Lower lobe of right lung (tissue), 2 donors: ENCODE results near the gene HCN4. TPM values are rescaled to one million over a fixed set of nuclear protein-coding genes. Genes with fewer than 3 reads are reported as not detected.

Experiments
- ATAC-seq, 2 donors: fragments of 200-7000 bp; cut with Tn5 transposase; one replicate each; pipeline ENCODE4 v1.9.1; 2020 to 2022; ENCODE audit warnings: mild to moderate bottlenecking in 2 of 2, moderate library complexity in 2 of 2
- DNase-seq: peaks from one replicate; pipeline ENCODE4 v3.0.0-alpha.2; 2020
- H3K27ac ChIP-seq: fragments of 200-600 bp; one replicate; pipeline ENCODE4 v1.8.0; 2022
- H3K27me3 ChIP-seq: fragments of 200-600 bp; one replicate; pipeline ENCODE4 v1.8.0; 2022; ENCODE audit warnings: low read depth
- H3K36me3 ChIP-seq: fragments of 200-600 bp; one replicate; pipeline ENCODE4 v1.8.0; 2022; ENCODE audit warnings: mild to moderate bottlenecking
- H3K4me1 ChIP-seq: fragments of 200-600 bp; one replicate; pipeline ENCODE4 v1.8.0; 2022
- H3K4me3 ChIP-seq: fragments of 200-600 bp; one replicate; pipeline ENCODE4 v1.8.0; 2022; ENCODE audit warnings: mild to moderate bottlenecking
- H3K9me3 ChIP-seq: fragments of 200-600 bp; one replicate; pipeline ENCODE4 v1.8.0; 2022
- intact Hi-C: fragments of 100-400 bp; cut with DNase I; formaldehyde crosslinking; loops from one replicate; pipeline ENCODE4 v1.11.0; 2022
- total RNA-seq: library from RNA; stranded (reverse); fragmentation: NEBNext Ultra II Directional; extraction: Animal tissue kit (Norgen Biotek cat#: 25700); gene quantifications from one replicate; pipeline ENCODE4 v1.2.1, GENCODE V29; 2021
- TF ChIP-seq, protein P1 (sequence below): fragments of 200-600 bp; IDR thresholded peaks from one replicate; pipeline ENCODE4 v1.8.0; 2022; ENCODE audit warnings: antibody characterized with exemption, mild to moderate bottlenecking
- donor health status: DM: no; HTN: yes; CAD: no; lungs with severe emphysema.

HCN4 gene
- total RNA-seq, 1 donor from 2014 or later: 0.18 TPM

DNA sequence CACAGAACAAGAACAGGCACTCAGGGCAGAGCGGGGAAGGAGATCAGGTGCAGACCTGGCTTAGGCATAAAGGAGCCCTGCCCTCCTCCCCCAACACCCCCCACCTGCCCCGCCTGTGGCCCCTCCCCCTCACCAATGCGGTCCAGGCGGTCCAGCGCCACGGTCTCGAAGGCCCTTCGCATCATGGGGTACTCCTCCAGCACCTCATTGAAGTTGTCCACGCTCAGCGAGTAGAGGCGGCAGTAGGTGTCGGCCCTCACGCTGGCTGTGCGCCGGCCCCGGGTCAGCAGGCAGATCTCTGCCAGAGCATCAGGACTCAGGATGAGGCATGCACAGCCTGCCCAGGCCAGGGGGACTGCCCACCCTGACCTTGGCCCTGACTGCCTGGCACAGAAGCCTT, 44.8 kb downstream of the HCN4 start:
- no peak for DNase-seq
- H3K9me3 ChIP-seq: no peaks in the 10 kb centered on the region
- no peak overlapping the region for H3K27ac ChIP-seq
- no peaks in the 10 kb centered on the region for H3K36me3 ChIP-seq
- ATAC-seq: no peak
- H3K4me3 ChIP-seq: no peak overlapping the region
- TF ChIP-seq, protein P1, sequence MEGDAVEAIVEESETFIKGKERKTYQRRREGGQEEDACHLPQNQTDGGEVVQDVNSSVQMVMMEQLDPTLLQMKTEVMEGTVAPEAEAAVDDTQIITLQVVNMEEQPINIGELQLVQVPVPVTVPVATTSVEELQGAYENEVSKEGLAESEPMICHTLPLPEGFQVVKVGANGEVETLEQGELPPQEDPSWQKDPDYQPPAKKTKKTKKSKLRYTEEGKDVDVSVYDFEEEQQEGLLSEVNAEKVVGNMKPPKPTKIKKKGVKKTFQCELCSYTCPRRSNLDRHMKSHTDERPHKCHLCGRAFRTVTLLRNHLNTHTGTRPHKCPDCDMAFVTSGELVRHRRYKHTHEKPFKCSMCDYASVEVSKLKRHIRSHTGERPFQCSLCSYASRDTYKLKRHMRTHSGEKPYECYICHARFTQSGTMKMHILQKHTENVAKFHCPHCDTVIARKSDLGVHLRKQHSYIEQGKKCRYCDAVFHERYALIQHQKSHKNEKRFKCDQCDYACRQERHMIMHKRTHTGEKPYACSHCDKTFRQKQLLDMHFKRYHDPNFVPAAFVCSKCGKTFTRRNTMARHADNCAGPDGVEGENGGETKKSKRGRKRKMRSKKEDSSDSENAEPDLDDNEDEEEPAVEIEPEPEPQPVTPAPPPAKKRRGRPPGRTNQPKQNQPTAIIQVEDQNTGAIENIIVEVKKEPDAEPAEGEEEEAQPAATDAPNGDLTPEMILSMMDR: no peak
- intact Hi-C loops: no loop called here
- H3K4me1 ChIP-seq: no peaks in the 10 kb centered on the region
- peaks cover 29% of the 10 kb centered on the region for H3K27me3 ChIP-seq

DNA sequence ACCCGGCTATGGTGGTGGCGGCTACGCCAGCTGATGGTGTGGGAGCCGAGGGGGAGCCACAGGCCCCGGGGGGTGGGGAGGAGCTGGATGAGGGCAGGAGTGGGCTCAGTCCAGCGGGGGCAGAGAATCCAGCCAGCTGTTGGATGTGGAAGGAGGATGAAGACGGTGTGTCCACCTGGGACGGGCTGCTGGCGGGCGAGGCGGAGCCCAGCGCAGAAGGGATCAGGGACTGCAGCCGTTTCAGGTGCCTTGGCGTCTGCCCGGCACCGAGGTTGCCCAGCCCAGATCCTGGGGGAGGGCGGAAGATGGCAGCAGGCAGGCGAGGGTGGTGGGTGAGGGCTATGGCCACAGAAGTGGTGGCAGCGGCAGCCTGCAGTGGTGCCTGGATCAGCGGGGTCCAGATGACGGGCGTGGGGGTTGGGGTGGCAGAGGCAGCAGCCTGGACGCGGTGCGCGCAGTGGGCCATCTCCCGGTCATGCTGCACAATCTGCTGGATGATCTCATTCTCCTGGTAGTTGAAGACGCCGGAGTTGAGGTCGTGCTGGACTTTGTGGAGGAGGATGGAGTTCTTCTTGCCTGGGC, 45.3 kb downstream of the HCN4 start:
- Histone ChIP-seq H3K9me3 (no peaks in the 10 kb centered on the region), H3K27ac (no peak overlapping the region), H3K36me3 (no peaks in the 10 kb centered on the region), H3K4me1 (no peaks in the 10 kb centered on the region), H3K4me3 (no peak overlapping the region), H3K27me3 (peaks cover 32% of the 10 kb centered on the region)
- no peak for ATAC-seq
- DNase-seq: no peak
- intact Hi-C loops: no loop called here
- TF ChIP-seq, protein P1: no peak

DNA sequence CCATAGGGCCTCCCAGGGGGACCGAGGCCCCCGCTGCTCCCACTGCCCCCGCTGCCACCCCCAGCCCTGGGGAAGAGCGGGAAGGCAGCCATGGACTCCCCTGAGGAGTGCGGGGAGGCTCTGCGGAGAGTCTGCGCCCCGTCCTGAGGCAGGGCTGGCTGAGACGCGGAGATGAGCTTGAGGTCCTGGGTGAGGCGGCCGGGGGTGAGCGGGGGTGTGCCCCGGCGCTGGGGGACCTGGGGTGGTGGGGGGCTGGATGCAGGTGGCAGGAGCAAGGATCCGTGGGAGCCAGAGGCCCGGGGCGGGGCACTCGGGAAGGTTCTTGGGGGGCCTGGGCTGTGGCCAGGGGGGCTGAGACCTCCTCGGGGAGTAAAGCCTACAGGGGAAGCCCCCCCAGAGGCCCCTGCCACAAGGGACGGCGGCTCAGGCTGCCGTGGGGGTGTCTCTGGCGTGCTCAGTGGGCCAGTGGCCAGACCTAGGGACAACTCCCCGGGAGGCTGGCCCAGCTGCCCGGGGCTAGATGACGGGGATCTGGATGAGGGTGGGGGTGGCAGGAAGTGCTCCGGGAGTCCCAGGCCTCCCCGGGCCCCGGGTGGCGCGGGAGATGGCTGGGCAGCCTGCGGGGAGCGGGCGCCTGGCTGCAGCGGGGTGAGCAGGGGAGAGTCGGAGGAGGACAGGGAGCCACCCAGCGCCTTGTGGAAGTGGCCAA, 45.9 kb downstream of the HCN4 start:
- intact Hi-C loops: no loop called here
- no peak overlapping the region for H3K27ac ChIP-seq
- no peaks in the 10 kb centered on the region for H3K36me3 ChIP-seq
- DNase-seq: no peak
- H3K9me3 ChIP-seq: no peaks in the 10 kb centered on the region
- peaks cover 32% of the 10 kb centered on the region for H3K27me3 ChIP-seq
- no peaks in the 10 kb centered on the region for H3K4me1 ChIP-seq
- ATAC-seq: no peak
- TF ChIP-seq, protein P1: no peak
- no peak overlapping the region for H3K4me3 ChIP-seq

DNA sequence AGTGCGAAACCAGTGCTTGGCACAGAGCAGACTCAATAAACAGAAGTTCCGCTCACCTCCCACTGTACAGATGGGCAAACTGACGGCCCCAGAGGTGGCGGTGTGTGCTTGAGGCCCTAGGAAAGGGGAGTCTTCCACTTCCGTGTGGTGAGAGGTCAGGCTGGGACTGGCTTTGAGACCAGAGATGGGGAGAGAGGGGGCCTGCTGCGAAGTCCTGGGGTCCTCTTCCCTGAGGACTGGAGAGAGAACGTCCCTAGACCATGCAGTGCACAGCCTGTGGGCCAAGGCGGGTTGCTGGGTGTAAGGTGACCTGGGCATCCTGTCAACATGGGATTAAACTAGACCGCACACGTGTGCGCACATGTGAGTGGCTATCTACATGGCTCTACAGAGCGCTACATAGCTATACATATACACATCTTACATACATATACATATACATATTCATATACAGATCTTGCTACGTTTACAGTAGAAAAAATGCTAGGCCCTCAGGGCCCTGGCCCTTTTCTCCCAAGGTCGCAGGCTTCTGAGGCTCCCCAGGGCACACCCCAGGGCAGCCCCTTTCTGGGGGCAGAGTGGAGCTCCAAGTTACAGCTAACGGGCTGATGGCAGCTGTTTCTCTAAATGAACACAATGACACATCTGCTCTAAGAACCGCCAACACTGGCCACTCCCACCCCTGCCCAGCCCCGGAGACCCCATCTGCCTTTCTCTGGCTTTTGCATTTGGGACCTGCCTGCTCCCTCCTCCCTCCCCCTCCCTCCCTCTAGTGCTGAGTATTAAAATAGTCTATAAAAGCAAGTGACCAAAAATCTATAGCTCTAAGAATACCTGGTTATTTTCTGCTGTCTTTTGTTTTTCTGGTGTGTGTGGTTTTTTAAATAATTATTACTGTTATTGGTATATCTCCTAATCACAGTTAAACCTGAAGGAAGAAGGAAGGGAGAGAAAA, 47.0 kb downstream of the HCN4 start:
- peaks cover 32% of the 10 kb centered on the region for H3K27me3 ChIP-seq
- no peak overlapping the region for H3K4me3 ChIP-seq
- no peak overlapping the region for H3K27ac ChIP-seq
- H3K36me3 ChIP-seq: no peaks in the 10 kb centered on the region
- intact Hi-C loops: no loop called here
- ATAC-seq (no peak), DNase-seq (no peak)
- H3K4me1 ChIP-seq: no peaks in the 10 kb centered on the region
- no peaks in the 10 kb centered on the region for H3K9me3 ChIP-seq
- TF ChIP-seq, protein P1: no peak

DNA sequence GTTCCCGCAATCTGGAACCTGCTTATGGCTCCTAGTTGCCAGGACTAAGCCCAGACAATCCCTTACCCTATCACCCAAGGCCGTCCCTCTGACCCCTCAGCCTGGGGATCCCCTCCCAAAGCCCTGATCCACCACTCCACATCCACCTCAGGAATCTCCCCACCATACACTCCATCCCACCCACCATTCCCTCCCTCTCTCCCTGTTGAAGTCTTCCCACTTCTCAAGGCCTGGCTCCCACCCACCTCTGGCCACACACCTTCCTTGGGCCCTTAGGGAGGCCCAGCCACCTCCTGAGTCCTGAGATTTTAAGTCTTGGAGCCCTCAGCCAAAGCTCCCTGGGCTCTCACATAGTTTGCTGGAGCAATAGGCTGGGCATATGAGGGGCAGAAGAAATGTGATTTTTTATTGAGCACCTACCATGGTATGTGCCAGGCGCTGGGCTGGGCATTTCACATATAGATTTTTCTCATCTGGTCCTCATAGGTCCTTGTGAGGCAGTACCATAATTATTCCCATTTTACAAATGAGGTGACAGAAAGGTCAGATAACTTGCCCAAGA, 48.1 kb downstream of the HCN4 start:
- H3K36me3 ChIP-seq: no peaks in the 10 kb centered on the region
- H3K9me3 ChIP-seq: no peaks in the 10 kb centered on the region
- no peak overlapping the region for H3K4me3 ChIP-seq
- intact Hi-C loops: no loop called here
- H3K27me3 ChIP-seq: peaks cover 32% of the 10 kb centered on the region
- DNase-seq (no peak), ATAC-seq (no peak)
- TF ChIP-seq, protein P1: no peak
- H3K27ac ChIP-seq: no peak overlapping the region
- no peaks in the 10 kb centered on the region for H3K4me1 ChIP-seq
